GM21825 (cell line): ENCODE data around the gene KRT1.
"Not testable (repeated sequence)": the region's sequence is repeated elsewhere in the genome, so short reads cannot be mapped to it uniquely, and the experiment has no call there.

ENCODE experiments used
- ATAC-seq: cut with Tn5 transposase; IDR thresholded peaks from one replicate; pipeline ENCODE4 v1.9.1; 2021; ENCODE audit warnings: mild to moderate bottlenecking, moderate library complexity; ENCODE audit not compliant: unreplicated experiment

Gene KRT1

DNA sequence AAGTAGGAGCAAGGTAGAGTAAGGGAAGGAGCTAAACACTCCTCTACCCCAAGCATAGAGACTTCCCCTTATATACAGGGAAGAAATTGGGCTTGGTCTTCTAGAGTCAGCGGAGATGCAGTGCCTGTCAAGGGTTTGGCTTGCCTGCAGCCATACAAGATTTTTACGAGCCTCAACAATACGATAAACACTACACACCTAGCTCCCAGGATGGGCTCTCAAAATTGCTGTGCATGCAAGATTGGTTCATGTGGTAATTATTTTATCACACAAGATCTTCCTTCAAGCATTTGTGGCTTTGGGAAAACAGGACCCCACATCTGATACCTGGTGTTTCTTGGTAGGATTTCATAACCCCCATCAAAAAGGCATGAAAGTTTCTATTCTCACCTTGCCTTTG, at the start of gene KRT1:
Gene KRT1 (minus strand): TSS at position 45 of the 400 bp plus-strand sequence. CDS start 59 bp downstream, outside the sequence.
- ATAC-seq, result no peak

DNA sequence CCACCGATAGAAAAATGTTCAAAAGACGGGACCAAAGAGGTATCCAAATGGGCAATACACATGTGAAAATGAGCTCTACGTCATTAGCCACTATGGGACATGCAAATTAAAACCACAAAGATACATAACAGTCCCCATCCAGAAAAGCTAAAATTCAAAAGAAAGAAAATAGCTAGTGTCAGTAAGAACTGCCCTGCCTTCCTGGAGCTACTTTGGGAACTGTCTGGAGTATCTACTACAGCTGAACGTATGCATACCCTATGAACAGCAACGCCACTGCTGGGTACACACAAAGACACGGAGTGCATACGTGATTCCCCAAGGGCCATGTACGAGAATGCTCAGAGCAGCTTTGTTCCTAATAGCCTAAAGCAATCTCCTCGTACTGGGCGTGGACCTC, 48.9 kb upstream of the KRT1 start:
- ATAC-seq, result no peak

DNA sequence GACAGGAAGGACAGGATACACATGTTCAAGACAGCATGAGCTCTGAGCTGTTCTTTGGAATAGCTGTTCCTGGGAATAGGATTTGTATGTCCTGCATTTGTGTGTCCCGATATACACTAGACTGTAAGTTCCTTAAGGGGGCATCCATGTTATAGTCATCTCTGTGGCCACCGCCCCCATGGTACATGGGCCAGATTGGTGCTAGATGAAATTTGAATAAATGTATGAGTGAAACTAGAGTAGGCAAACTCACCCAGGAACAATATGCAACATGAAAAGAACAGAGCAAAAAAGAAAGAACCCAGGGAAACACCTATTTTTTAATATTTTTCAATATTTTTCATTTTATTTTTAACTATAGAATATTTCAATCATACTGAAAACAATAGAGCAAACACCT, 48.2 kb upstream of the KRT1 start:
- ATAC-seq, result no peak

DNA sequence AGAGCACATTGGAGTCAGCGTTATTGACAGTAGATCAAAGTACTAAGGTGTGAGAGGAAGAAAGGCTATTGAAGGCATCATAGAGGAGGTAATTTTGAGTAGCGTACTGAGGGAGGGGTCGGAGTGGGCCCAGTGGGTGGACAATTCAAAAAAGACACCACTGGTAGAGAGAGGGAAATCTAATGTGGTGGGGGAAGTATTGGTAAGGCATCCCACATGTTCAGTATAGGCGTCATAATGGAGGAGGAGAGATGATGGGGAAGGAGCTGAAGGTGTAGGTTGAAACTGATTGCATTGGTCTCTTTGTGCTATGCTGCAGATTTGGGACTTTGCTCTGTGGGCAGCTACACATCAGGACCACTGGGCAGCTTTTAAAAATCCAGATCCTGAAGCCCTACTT, 46.8 kb upstream of the KRT1 start:
- ATAC-seq, result no peak

DNA sequence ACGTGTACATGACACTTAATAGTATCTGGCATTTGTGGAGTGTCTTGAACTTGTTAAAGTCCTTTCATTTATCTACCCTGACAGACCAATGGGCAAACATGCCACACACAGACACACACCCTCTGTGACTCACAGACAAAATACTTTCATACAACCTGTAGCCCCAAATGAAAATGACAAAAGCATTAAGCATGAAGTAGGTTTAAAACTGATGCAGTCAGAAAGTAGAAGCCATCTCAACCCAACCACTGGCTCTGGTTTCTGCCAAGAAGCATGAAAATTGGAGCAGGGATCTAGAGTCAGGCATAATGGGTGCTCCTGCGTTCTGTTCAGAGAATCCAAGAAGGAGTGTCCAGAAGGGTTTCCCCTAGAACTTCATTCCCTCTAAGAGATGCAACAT, 46.2 kb upstream of the KRT1 start:
- no peak for ATAC-seq

DNA sequence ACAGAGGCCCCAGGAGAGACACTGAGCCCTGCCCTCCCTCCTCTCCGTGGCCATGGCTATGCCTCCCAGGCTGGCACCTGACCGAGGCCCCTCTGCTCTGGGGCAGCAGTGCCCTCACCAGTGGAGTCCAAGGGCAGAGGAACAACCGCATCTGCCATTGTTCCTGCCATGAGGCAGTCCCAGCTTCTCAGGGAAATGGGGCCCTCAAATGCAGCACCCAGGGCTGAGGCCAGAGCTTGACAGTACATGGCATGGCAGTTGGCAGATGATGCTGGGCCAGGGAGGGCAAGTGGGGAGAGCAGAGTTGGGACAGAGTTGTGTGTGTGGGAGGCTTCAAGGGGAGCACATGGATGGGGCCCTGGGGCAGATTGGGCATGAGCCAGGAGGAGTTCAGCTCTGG, 44.2 kb upstream of the KRT1 start:
- ATAC-seq, result no peak

DNA sequence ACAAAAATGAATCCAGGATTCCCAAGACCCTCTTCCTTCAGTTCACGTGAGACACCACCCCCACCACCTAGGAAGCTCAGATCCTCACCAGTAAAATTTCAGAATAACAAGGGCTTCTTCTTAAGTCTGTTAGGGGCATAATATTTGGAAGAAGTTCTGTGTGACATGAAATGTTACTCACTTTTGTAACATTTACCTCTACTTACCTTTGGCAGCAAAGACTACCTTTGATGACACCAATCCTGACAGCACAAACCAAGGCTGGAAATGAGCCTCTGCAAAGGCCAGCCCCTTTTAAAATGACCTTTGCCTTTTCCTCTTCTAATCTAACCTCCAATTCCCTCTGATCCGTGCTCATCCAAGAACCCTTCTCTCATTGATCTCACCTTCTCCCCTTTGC, 42.5 kb upstream of the KRT1 start:
- ATAC-seq, result no peak

DNA sequence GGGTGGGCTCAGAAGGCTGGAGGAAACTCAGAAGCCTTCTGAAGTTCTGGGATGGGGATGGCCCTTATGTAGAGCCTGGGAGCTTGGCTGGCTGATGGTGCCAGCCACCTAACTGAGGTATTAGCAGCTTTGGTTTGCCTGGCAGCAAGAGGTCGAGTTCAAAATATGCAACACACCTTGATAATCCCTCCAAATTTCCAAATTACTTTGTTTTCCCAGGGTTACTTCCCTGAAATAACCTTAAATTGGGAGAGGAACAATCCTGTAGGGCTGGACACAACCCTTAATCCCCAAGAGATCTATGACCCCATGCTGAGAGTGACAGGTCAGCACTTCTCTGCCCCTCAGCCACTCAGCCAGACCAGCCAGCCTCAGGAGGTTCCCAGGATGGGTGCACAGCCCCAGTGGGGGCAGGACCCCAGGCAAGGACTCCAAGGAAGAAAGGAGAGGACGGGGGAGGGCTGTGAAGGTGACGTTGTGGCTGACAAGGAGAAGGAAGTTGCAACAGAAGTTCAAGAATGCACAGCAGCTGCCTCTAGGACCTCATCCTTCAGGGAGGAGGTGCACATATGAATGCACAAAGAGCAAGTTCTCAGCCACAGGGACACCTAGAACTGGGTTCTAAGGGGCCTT, 41.7 kb upstream of the KRT1 start:
- no peak for ATAC-seq

DNA sequence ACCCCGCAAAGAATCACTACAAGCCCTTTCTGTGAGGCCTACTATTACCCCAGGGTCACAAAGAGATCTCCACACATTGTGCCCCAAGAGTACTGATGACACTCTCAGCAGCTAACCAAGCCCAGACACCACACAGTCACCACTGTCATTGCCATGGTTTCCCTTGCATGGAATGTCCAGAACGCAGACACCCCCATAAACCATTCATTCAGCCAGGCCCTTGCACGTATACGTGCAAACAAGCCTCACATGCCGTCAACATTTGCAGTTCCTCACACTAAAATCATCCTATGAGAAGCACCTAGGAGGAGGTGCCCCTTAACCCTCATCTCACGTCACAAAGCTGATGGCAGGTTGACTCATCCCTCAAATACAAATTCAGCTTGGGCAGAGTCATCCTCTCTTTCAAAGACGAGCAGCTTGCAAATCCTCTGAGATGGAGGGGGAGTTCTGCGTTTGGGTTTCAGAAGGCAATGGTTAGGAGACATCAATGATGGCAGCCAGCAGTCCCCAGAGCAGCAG, 40.2 kb upstream of the KRT1 start:
- no peak for ATAC-seq

DNA sequence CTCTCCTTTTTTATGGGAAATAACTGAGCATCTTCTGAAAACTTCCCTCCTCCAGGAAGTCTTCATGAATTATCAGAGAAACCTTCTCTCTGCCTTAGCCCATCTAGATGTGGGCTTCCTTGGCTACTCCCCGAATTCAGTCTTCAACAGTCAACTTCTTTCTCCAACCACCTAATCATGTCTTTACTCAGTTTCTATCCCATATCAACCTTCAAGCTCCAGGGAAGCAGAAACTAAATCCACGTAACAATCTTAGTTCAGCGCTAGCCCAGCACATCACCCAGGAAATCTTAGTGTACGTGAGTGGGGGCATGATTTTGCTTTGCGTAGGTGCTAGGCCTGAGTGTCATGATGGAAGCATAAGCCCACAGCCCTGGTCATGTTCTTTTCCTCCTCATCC, 35.9 kb upstream of the KRT1 start:
- no peak for ATAC-seq

DNA sequence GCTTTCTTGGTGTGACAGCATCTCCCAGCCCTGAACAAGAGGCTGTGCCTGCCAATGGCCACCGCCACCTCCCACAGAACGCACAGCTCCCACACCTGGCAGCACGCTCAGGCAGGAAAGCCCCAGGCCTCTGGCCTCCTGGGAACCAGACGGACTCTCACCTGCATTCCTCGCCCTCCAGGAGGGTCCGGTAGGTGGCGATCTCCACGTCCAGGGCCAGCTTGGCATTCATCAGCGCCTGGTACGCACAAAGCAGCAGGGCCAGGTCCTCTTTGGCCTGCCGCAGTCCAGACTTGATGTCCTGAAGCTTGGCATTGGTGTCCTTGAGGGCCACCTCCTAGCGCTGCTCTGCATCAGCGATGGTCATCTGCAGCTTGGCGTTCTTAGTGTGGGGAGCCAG, 35.2 kb upstream of the KRT1 start:
- no peak for ATAC-seq

DNA sequence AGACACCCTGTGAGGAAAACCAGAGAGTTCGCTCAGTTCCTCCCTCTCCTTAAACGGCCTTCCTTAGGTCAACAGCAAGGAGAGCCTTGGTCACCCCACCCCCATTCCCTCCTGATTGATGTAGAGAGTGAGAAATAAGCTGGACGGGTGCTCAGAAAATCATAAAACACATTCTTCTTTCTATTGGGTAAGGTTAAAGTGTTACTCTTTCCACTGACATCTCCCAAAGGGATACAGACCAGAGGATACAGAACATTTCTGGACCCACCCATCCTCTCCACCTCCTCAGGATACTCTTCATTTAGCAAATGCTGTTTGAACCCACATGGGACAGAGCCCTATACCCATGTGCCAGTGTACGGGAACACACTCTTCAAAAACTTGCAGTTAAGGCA, 34.7 kb upstream of the KRT1 start:
- ATAC-seq, result no peak

DNA sequence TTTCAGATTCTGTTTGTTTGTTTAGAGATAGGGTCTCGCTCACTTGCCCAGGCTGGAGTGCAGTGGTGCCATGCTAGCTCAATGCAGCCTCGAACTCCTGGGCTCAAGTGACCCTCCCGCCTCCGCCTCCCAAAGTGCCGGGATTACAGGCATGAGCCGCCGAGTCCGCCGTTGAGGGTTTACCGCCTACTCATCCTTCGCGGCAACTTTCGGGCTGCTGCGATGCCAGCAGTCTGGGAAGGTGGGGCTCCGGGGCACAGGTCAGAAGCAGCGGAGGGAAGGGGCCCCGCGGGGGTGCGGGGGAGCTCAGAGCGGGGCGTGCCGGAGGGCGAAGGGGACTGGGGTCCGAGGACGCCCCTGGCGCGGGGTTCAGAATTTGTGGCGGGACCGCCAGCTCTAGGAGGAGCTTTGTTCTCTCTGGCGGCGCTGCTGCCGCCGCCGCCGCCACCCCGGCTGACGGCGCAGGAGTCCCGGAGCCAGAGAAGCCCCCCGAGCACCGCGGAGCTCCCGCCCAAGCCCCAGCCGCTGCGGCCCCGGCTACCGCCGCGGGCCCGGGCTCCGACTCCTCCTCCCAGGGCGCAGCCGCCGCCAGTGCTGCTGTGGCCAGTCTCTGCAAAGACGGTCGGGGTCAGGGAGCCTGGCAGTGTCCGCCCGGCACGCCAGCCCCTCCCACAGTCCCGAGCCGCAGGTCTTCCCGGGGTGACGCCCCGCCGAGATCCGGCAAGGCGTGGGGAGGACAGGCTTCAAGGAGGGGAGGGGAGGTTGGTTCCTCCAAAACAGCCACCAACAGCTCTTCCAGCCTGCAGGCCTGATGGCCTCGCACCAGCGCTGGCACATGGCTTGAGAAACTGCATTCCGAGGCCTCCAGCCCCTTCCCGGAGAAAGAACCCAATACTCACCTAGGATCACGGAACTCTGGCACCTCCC, 34.0 kb upstream of the KRT1 start:
- ATAC-seq, result no peak

DNA sequence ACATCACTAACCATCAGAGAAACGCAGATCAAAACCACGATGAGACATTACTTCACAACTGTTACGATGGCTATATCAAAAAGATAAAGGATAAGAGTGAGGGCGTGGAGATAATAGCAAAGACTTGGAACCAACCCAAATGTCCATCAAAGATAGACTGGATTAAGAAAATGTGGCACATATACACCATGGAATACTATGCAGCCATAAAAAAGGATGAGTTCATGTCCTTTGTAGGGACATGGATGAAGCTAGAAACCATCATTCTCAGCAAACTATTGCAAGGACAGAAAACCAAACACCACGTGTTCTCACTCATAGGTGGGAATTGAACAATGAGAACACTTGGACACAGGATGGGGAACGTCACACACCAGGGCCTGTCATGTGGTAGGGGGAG, 31.9 kb upstream of the KRT1 start:
- ATAC-seq, result not testable (repeated sequence)

DNA sequence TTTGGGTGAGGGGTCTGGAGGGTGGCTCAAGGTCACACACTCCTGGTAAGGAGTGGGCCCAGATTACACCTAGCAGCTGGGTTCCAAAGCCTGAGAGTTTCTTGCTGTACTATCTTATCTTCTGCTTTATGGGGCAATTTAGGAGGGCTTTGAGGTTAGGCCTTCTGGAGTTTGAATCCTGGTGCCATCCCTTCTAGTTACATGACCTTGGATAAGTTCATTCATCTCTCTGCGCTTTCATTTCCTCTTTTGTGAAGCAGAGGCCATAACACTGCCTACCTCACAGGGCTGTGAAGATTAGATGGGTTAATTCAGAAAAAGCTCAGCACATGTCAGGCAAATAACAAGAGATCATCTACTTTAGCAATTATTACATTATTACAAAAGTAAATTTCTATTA, 30.5 kb upstream of the KRT1 start:
- ATAC-seq, result no peak

DNA sequence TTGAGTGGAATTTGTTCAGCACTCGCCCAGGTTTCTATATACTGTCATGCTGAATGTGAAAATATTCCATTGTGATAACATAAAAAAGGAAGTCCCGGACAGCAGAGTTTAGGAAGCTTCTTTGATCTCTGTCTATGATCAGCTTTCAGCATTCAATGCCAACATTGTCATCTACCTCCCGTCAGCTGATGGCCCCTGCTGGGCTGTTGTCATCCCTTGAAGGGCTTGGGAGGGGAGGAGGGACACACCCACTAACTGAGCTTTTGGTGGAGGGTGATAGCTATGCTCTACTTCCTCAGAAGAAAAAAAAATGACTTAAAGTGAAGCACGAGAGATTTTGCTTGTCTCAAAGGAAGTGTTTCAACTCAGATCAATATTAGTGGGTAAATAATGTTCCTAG, 27.8 kb upstream of the KRT1 start:
- no peak for ATAC-seq

DNA sequence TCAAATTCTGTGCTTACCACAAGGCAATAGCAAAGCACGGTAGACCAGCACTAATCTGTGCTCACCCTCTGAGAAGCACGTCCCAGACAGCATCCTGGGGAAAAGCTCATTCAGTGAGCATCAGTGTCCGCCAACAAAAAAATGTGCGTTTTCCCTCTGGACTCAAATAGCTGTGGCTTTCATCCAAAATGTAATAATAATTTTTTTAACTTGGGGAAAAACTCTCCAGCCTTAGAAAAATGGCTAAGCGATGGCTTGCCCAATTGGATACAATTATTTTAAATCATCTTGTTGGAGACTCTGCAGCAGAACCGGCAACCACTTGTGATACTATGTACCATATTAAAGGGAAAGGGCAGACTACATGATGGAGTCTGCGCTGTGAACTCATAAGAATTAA, 24.3 kb upstream of the KRT1 start:
- ATAC-seq, result no peak

DNA sequence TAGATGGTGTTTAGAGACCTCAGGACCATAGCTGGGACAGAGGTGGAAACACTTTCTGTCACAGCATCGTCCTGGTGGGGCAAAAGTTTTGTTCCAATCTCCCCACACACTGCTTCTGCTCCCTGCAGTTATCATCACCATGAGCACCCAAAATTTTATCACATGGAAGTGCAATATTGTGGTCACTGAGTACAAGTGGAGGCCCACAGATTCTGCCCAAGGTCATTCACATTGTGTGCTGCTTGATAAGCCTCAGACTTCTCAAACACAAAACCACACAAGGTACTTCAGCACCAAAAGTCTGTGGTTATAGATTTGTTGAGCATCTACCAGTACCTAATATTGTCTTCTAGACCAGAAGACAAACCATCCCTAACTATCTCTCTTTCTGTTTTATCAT, 23.7 kb upstream of the KRT1 start:
- no peak for ATAC-seq

DNA sequence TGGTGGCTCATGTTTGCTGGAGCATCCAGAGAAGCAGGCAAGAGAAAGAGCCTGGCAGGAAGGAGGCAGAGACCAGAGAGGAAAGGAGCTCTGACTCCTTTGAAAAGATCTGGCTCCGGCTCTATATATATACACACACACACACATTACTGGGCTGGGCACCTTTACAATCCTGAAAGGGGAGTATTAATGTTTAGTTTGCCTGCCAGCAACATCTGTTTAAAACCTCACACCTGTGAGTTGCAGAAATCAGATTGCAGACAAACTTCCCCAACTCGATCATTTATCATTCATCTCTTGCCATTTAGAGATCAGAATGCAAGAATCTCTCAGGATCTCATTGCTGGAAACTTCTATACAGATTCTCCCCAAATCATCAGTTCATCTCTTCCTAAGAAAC, 23.2 kb upstream of the KRT1 start, which contains the start of gene KRT77:
Gene KRT77 (minus strand): TSS at position 101 of the 400 bp plus-strand sequence. CDS start 90 bp downstream, at position 11.
- no peak for ATAC-seq

DNA sequence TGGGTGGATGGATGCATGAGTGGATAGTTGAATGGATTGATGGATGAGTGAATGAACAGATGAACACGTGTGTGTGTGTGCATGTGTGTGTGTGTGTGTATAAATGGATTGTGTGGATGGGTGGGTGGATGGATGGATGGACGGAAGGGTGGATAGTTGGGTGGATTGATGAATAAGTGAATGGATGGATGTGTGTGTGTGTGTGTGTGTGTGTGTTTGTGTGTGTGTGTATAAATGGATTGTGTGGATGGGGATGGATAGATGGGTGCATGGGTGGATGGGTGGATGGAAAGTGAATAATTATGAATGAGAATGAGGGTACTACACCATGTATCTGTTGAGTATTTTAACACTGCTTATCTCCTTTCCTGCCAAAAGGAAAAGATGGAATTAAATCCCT, 22.1 kb upstream of the KRT1 start:
- ATAC-seq, result no peak

DNA sequence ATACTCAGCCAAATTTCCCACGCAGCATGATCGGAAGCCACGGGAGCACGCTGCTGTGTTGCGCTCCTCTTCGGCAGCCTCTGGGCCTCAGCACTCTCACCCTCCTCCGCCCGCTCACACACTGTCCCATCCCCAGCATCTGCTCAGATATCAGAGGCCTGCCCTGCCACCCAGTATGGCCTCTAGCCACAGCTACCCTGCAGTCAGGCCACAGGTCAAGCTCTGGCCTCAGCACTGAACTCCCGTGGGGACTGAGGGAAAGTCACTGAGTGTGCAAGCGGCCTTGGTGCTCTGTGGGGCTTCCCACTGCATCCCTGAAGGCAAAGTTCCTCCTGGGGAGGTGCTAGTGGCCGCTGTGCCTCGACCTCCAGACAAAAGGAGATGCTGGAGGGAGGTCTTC, 21.1 kb upstream of the KRT1 start:
- ATAC-seq, result no peak

DNA sequence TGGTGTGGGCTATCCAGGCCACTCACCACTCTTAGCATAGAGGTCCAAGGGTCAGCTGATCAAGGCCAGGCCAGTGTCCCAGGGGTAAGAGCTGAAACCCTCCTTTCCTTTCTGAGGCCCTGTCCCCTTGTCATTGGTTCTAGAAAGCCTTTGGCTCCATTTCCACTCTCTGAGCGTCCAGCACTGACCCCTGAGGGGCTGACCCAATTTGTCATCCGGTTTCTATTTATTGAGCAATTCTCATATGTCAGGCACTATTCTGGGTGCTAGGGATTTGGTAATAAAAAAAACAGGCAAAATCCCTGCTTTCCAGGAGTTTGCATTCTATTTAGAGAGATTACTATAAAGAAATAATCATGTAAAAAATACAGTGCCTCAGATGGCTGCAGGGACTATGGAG, 19.8 kb upstream of the KRT1 start:
- no peak for ATAC-seq
